Vagina (tissue), 2 donors: ENCODE results near the gene GRM4.

ENCODE experiments used
- POLR2A ChIP-seq, 2 donors: fragments of 450-650 bp; IDR thresholded peaks; one replicate each; pipeline ENCODE4 v1.6.1; 2017; ENCODE audit warnings: antibody characterized with exemption in 2 of 2, mild to moderate bottlenecking in 2 of 2, moderate library complexity in 2 of 2
- POLR2AphosphoS5 ChIP-seq, 2 donors: sonication (generic); formaldehyde crosslinking; IDR thresholded peaks; one replicate each; pipeline ENCODE4 v1.9.0; 2017; ENCODE audit warnings: antibody characterized with exemption in 2 of 2, mild to moderate bottlenecking in 2 of 2, low read depth in 1 of 2; ENCODE audit not compliant: insufficient read depth in 1 of 2
- TF ChIP-seq, protein P1 (sequence below), 3 experiments: fragments of 450-650 bp in 2 of 3; fragments of 200-600 bp in 1 of 3; sonication (generic) in 1 of 3; IDR thresholded peaks; one replicate each; pipeline ENCODE4 v1.5.1; 2017 to 2019; ENCODE audit warnings: antibody characterized with exemption in 3 of 3, mild to moderate bottlenecking in 2 of 3, moderate library complexity in 2 of 3

- TF ChIP-seq, protein P1, sequence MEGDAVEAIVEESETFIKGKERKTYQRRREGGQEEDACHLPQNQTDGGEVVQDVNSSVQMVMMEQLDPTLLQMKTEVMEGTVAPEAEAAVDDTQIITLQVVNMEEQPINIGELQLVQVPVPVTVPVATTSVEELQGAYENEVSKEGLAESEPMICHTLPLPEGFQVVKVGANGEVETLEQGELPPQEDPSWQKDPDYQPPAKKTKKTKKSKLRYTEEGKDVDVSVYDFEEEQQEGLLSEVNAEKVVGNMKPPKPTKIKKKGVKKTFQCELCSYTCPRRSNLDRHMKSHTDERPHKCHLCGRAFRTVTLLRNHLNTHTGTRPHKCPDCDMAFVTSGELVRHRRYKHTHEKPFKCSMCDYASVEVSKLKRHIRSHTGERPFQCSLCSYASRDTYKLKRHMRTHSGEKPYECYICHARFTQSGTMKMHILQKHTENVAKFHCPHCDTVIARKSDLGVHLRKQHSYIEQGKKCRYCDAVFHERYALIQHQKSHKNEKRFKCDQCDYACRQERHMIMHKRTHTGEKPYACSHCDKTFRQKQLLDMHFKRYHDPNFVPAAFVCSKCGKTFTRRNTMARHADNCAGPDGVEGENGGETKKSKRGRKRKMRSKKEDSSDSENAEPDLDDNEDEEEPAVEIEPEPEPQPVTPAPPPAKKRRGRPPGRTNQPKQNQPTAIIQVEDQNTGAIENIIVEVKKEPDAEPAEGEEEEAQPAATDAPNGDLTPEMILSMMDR (IDR thresholded peaks at IDR 0.05) = no peak
- TF ChIP-seq POLR2AphosphoS5 (IDR thresholded peaks at IDR 0.05; ENCODE audit: insufficient read depth in 1 of 2, low read depth in 1 of 2) (no peak), POLR2A (IDR thresholded peaks at IDR 0.05) (no peak)
These were observed 78.1 kb downstream of the GRM4 start for GRCh38 chr6:34067814-34068213.
